ENCODE measurements around the gene BBS9. TPM values are rescaled to one million over a fixed set of nuclear protein-coding genes. Genes with fewer than 3 reads are reported as not detected.

BBS9 gene
- total and polyA plus RNA-seq, 2 of the 4 experiments (the other 2 are of a cell fraction) = 7.9 to 9.5 TPM

DNA sequence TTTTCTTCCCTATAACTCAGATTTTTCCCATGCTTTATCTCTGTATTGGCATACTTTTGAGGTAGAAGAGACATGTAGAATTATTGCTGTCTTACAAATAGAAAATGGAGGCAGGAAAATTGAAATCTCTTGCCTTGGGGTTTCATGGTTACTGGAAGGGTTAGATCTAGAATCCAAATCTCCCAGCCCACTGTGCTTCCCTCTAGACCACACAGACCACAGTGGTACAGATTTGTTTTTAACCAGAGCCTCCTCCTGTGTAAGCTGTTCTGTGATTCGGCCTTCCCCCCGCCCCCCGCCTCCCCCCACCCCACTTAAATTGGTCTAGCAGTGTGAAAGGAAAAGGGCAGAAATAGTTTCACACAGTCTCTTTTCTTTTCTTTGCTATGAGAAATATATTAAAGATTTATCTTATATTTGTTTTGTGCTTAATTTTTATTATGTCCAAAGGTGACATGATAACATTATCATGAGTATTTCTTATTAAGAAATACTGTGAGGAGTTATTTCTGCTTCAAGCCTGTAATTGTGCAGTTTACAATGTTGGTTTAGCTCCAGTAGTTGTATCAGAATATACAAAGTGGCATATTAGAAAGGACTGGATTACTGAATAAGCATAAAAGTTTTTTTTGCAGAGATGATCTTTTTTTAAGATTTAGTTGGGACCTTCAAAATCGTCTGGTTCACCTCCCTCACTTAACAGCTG, 407.2 kb downstream of the BBS9 start:
- no peak overlapping the region for H2AFZ ChIP-seq (replicated peaks; ENCODE audit: low read length, poor library complexity)
- no peak overlapping the region for H3K9ac ChIP-seq (ENCODE audit: low read depth, low read length)
- H3K36me3 ChIP-seq (ENCODE audit: control insufficient read depth, insufficient read depth, low read length) = no peaks in the 10 kb centered on the region
- no CpG with 5 or more reads among the region's 4 CpGs for WGBS, 2 experiments (ENCODE audit: extremely low coverage in 2 of 2, insufficient read length in 1 of 2)
- no peaks in the 10 kb centered on the region for H3K27me3 ChIP-seq (ENCODE audit: control insufficient read depth, insufficient read depth, low read length)
- no peak overlapping the region for H3K18ac ChIP-seq (ENCODE audit: low read depth, low read length)
- ATAC-seq (ENCODE audit: low read depth) = no peak
- no peak overlapping the region for H2BK20ac ChIP-seq (ENCODE audit: low read depth, low read length)
- H2BK120ac ChIP-seq (ENCODE audit: low read depth, low read length) = no peak overlapping the region
- POLR2A ChIA-PET (ENCODE audit: unreplicated experiment) = no interaction called here
- H3K4me3 ChIP-seq (ENCODE audit: insufficient read depth, low read depth, low read length) = no peak overlapping the region
- H4K91ac ChIP-seq (ENCODE audit: insufficient read depth, low read depth, low read length) = no peak overlapping the region
- no peaks in the 10 kb centered on the region for H3K79me1 ChIP-seq (ENCODE audit: low read depth in 1 of 2, low read length in 2 of 2)
- H2AK5ac ChIP-seq (ENCODE audit: low read depth, low read length) = no peak overlapping the region
- in situ Hi-C loops (cut with MboI; ENCODE audit: low sequenced_read_pairs) (no loop called here), dilution Hi-C loops (cut with HindIII; ENCODE audit: low sequenced_read_pairs, unreplicated experiment) (no loop called here), intact Hi-C loops (cut with micrococcal nuclease) (no loop called here)
- H3K56ac ChIP-seq (ENCODE audit: extremely low read depth, insufficient read depth, low read length) = no peak overlapping the region
- no peak overlapping the region for H3K4me2 ChIP-seq (ENCODE audit: low read depth, low read length)
- H2BK15ac ChIP-seq (ENCODE audit: low read depth, low read length) = no peak overlapping the region
- no peak overlapping the region for H3K27ac ChIP-seq (ENCODE audit: insufficient read depth, low read length)
- no peak overlapping the region for H3K4ac ChIP-seq (ENCODE audit: low read depth, low read length)
- no peak for TF ChIP-seq CHD1 (IDR thresholded peaks at IDR 0.05; ENCODE audit: low read depth, low read length)
- TF ChIP-seq FOS (IDR thresholded peaks at IDR 0.05; ENCODE audit: low read depth, low read length) = no peak
- TF ChIP-seq RCOR1 (IDR thresholded peaks at IDR 0.05; ENCODE audit: insufficient replicate concordance, low read length) = no peak
- no peak for TF ChIP-seq SMC3 (IDR thresholded peaks at IDR 0.05; ENCODE audit: low read depth, low read length)
- TF ChIP-seq MXI1 (IDR thresholded peaks at IDR 0.05; ENCODE audit: borderline replicate concordance, low read depth, low read length) = no peak
- no peak for TF ChIP-seq NFE2L2 (IDR thresholded peaks at IDR 0.05; ENCODE audit: low read depth, low read length)
- no peak overlapping the region for H3K23ac ChIP-seq (ENCODE audit: low read depth, low read length)
- H2BK5ac ChIP-seq (ENCODE audit: low read depth, low read length, poor library complexity, severe bottlenecking) = no peak overlapping the region
- CTCF ChIA-PET = no interaction called here
- H3K9me1 ChIP-seq (ENCODE audit: insufficient read depth, low read length) = peaks cover 4% of the 10 kb centered on the region; the same call in 1 of the 2 replicates
- no TSS peak for BruUV-seq (replicated peaks)
- no peaks in the 10 kb centered on the region for H4K20me1 ChIP-seq (ENCODE audit: insufficient read depth, low read length)
- no peak for DNase-seq
- no peak overlapping the region for H3K14ac ChIP-seq (replicated peaks; ENCODE audit: low read depth, low read length)
- no peak overlapping the region for H4K5ac ChIP-seq (ENCODE audit: low read depth, low read length)
- no peaks in the 10 kb centered on the region for H3K9me3 ChIP-seq (ENCODE audit: control insufficient read depth, insufficient read depth, low read length)
- no peak overlapping the region for H4K8ac ChIP-seq (ENCODE audit: low read depth in 2 of 2, low read length in 2 of 2)
- H3K4me1 ChIP-seq (ENCODE audit: control insufficient read depth, insufficient read depth, low read length) = peaks cover 6% of the 10 kb centered on the region
- H2AK9ac ChIP-seq (replicated peaks; ENCODE audit: low read depth, low read length, poor library complexity) = no peak overlapping the region
